GM23338 (cell line): ENCODE results near the gene TNS1. TPM values are rescaled to one million over a fixed set of nuclear protein-coding genes. Genes with fewer than 3 reads are reported as not detected.

ENCODE experiments used
- ATAC-seq: fragments of 200-7000 bp; cut with Tn5 transposase; 3 replicates; pipeline ENCODE4 v1.9.1; 2020
- DNase-seq: peaks from one replicate; pipeline ENCODE4 v3.0.0-alpha.2; 2015; ENCODE audit warnings: low spot score
- H2AFZ ChIP-seq: fragments of 200-600 bp; sonication (generic); 2 replicates; pipeline ENCODE4 v1.8.0; 2016; ENCODE audit warnings: antibody characterized with exemption, mild to moderate bottlenecking, moderate library complexity
- H3F3A ChIP-seq: fragments of 200-600 bp; sonication (generic); replicated peaks from 2 replicates; pipeline ENCODE4 v1.8.0; 2017; ENCODE audit warnings: antibody characterized with exemption, mixed run types, low read depth
- H3K27ac ChIP-seq: fragments of 200-600 bp; sonication (generic); 2 replicates; pipeline ENCODE4 v1.6.1; 2016; ENCODE audit warnings: low read depth
- H3K27me3 ChIP-seq: fragments of 200-600 bp; sonication (generic); 2 replicates; pipeline ENCODE4 v1.8.0; 2016; ENCODE audit warnings: mild to moderate bottlenecking, mixed run types, moderate library complexity; ENCODE audit not compliant: insufficient read depth
- H3K36me3 ChIP-seq: fragments of 200-600 bp; sonication (generic); 2 replicates; pipeline ENCODE4 v1.8.0; 2016; ENCODE audit warnings: mild to moderate bottlenecking; ENCODE audit not compliant: insufficient read depth
- H3K4me1 ChIP-seq: fragments of 200-600 bp; sonication (generic); 2 replicates; pipeline ENCODE4 v1.8.0; 2016; ENCODE audit warnings: mild to moderate bottlenecking, moderate library complexity; ENCODE audit not compliant: insufficient read depth
- H3K4me2 ChIP-seq: fragments of 200-600 bp; sonication (generic); 2 replicates; pipeline ENCODE4 v1.7.1; 2017; ENCODE audit warnings: mixed run types
- H3K4me3 ChIP-seq: fragments of 200-600 bp; sonication (generic); 2 replicates; pipeline ENCODE4 v1.6.1; 2016; ENCODE audit warnings: mixed run types
- H3K79me2 ChIP-seq: fragments of 200-600 bp; sonication (generic); replicated peaks from 2 replicates; pipeline ENCODE4 v1.8.0; 2017; ENCODE audit warnings: mild to moderate bottlenecking; ENCODE audit not compliant: insufficient read depth
- H3K9me2 ChIP-seq: fragments of 200-600 bp; sonication (generic); 2 replicates; pipeline ENCODE4 v1.8.0; 2017; ENCODE audit not compliant: insufficient read depth
- H4K20me1 ChIP-seq: fragments of 200-600 bp; sonication (generic); replicated peaks from 2 replicates; pipeline ENCODE4 v1.8.0; 2017; ENCODE audit warnings: mild to moderate bottlenecking; ENCODE audit not compliant: insufficient read depth
- H3K27ac Mint-ChIP-seq: 2 replicates; pipeline ENCODE4 v1.8.0; 2020; ENCODE audit warnings: inconsistent platforms, mild to moderate bottlenecking, moderate library complexity, mixed read lengths
- H3K27me3 Mint-ChIP-seq: 3 replicates; pipeline ENCODE4 v1.8.0; 2022; ENCODE audit warnings: low read depth, mild to moderate bottlenecking, moderate library complexity, mixed read lengths, inconsistent platforms; ENCODE audit not compliant: insufficient read depth, poor library complexity
- H3K36me3 Mint-ChIP-seq: 3 replicates; pipeline ENCODE4 v1.8.0; 2021; ENCODE audit warnings: low read depth, mild to moderate bottlenecking, inconsistent platforms, moderate library complexity, mixed read lengths
- H3K4me1 Mint-ChIP-seq: 3 replicates; pipeline ENCODE4 v1.8.0; 2020; ENCODE audit warnings: mild to moderate bottlenecking, inconsistent platforms, mixed read lengths
- H3K4me3 Mint-ChIP-seq: 3 replicates; pipeline ENCODE4 v1.8.0; 2021; ENCODE audit warnings: moderate library complexity, mild to moderate bottlenecking, inconsistent platforms, mixed read lengths
- H3K9me3 Mint-ChIP-seq: 3 replicates; pipeline ENCODE4 v1.8.0; 2020; ENCODE audit warnings: moderate library complexity, mild to moderate bottlenecking, inconsistent platforms, mixed read lengths
- EZH2phosphoT487 ChIP-seq: fragments of 200-600 bp; sonication (generic); IDR thresholded peaks from one replicate; pipeline ENCODE4 v1.8.1; 2018; ENCODE audit warnings: antibody characterized with exemption; ENCODE audit not compliant: unreplicated experiment
- JUNB ChIP-seq: IDR thresholded peaks from one replicate; pipeline ENCODE4 v1.6.1; 2016; ENCODE audit warnings: antibody characterized with exemption; ENCODE audit not compliant: unreplicated experiment
- POLR2AphosphoS5 ChIP-seq: IDR thresholded peaks from 2 replicates; pipeline ENCODE4 v1.6.1; 2016; ENCODE audit warnings: antibody characterized with exemption, low read depth
- ZNF114 ChIP-seq: fragments of 250-450 bp; sonication (Bioruptor Pico); IDR thresholded peaks from 2 replicates; pipeline ENCODE4 v1.5.0; 2020; ENCODE audit warnings: mild to moderate bottlenecking, moderate library complexity
- polyA plus RNA-seq: library from polyadenylated mRNA; unstranded; fragments of >200 nt; fragmentation: Nextera tagmentation; extraction: Ambion mirVana; gene quantifications from 2 replicates; pipeline ENCODE4 v1.2.1, GENCODE V29; 2016
- total RNA-seq: library from RNA; depleted of rRNA; stranded (reverse); fragments of >200 nt; shearing (Covaris generic); gene quantifications from 2 replicates; pipeline ENCODE4 v1.2.3, GENCODE V29; 2014
- TF ChIP-seq, protein P1 (sequence below): IDR thresholded peaks from 2 replicates; pipeline ENCODE4 v1.6.1; 2016; ENCODE audit warnings: antibody characterized with exemption
- TF ChIP-seq, protein P2 (sequence below): fragments of 250-450 bp; sonication (Bioruptor Pico); IDR thresholded peaks from 2 replicates; pipeline ENCODE4 v1.5.0; 2020; ENCODE audit warnings: mild to moderate bottlenecking, moderate library complexity
- TF ChIP-seq, protein P3 (sequence below): IDR thresholded peaks from one replicate; pipeline ENCODE4 v1.6.1; 2018; ENCODE audit warnings: antibody characterized with exemption; ENCODE audit not compliant: unreplicated experiment
- TF ChIP-seq, protein P4 (sequence below), 2 experiments: fragments of 200-600 bp in 1 of 2; sonication (generic) in 1 of 2; conservative IDR thresholded peaks; 2 replicates each; pipeline versions ENCODE4 v1.5.1 to v1.6.1; 2016 to 2017; ENCODE audit warnings: antibody characterized with exemption in 2 of 2, low read depth in 2 of 2, mild to moderate bottlenecking in 2 of 2, moderate library complexity in 1 of 2

The TNS1 gene
- total and polyA plus RNA-seq, 2 experiments from 2014 or later: 2.0 to 7.4 TPM

DNA sequence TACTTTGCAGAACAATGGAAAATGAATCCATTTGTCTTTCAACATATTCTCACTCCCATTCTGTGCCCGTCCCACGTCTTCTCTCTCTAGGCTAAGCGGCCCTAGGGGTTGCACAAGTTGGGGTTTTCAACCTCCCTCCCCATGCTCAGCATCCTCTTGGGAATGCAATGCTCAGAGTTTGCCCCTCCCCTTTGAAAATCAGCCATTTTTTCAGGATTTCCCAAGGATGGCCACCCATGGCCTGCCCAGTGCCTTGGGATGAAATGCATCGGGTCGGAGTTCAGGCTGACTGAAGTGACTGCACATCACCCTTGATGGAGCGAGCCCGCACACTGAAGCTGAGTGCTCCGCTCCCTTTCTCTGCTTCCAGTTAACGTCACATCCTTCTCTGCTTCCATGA, 87.9 kb downstream of the TNS1 start:
- Histone ChIP-seq H4K20me1 (no peaks in the 10 kb centered on the region), H3K4me2 (no peak overlapping the region), H3K4me3 (no peak overlapping the region), H3K79me2 (no peaks in the 10 kb centered on the region), H3K9me2 (no peaks in the 10 kb centered on the region), H3F3A (no peaks in the 10 kb centered on the region), H3K27ac (no peak overlapping the region), H2AFZ (no peak overlapping the region), H3K4me1 (peaks cover 37% of the 10 kb centered on the region), H3K27me3 (no peaks in the 10 kb centered on the region), H3K36me3 (no peaks in the 10 kb centered on the region)
- TF ChIP-seq, protein P1, sequence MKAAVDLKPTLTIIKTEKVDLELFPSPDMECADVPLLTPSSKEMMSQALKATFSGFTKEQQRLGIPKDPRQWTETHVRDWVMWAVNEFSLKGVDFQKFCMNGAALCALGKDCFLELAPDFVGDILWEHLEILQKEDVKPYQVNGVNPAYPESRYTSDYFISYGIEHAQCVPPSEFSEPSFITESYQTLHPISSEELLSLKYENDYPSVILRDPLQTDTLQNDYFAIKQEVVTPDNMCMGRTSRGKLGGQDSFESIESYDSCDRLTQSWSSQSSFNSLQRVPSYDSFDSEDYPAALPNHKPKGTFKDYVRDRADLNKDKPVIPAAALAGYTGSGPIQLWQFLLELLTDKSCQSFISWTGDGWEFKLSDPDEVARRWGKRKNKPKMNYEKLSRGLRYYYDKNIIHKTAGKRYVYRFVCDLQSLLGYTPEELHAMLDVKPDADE: no peak
- no peak for TF ChIP-seq EZH2phosphoT487
- Mint-ChIP-seq H3K9me3 (no peaks in the 10 kb centered on the region), H3K4me1 (peaks cover 74% of the 10 kb centered on the region), H3K27ac (no peak overlapping the region), H3K4me3 (no peak overlapping the region), H3K27me3 (peaks cover 27% of the 10 kb centered on the region), H3K36me3 (no peaks in the 10 kb centered on the region; the same call in 2 of the 3 replicates)
- DNase-seq (no peak), ATAC-seq (no peak)

DNA sequence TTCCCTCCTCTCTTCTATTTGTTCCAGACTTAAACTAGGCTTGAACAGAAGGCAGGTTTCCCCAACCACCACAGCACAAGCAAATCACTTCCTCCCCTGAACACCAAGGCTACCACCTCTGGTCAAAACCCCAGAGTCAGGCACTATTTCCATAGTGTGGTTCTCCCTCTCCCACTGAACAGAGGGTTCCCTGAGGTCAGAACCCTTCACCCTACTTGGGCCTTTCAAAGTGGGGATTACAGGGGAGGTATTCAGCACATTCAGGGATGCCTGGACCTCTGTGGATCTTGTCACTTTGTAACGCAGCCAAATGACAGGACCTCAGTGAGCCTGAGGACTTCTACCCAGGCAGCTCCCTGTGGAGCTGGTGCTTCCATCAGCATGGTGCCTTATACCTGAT, 88.7 kb downstream of the TNS1 start:
- Histone ChIP-seq H3K9me2 (no peaks in the 10 kb centered on the region), H3K27me3 (no peaks in the 10 kb centered on the region), H3K79me2 (no peaks in the 10 kb centered on the region), H3K4me3 (no peak overlapping the region), H4K20me1 (no peaks in the 10 kb centered on the region), H3K27ac (no peak overlapping the region), H3K36me3 (no peaks in the 10 kb centered on the region), H3K4me1 (peaks cover 29% of the 10 kb centered on the region), H2AFZ (no peak overlapping the region), H3K4me2 (no peak overlapping the region), H3F3A (no peaks in the 10 kb centered on the region)
- H3K9me3 Mint-ChIP-seq: no peaks in the 10 kb centered on the region
- H3K4me3 Mint-ChIP-seq: no peak overlapping the region
- ATAC-seq: no peak
- no peak for DNase-seq
- peaks cover 26% of the 10 kb centered on the region for H3K27me3 Mint-ChIP-seq
- H3K27ac Mint-ChIP-seq: no peak overlapping the region
- H3K4me1 Mint-ChIP-seq: peaks cover 72% of the 10 kb centered on the region
- H3K36me3 Mint-ChIP-seq: no peaks in the 10 kb centered on the region; the same call in 2 of the 3 replicates
- TF ChIP-seq, protein P2, sequence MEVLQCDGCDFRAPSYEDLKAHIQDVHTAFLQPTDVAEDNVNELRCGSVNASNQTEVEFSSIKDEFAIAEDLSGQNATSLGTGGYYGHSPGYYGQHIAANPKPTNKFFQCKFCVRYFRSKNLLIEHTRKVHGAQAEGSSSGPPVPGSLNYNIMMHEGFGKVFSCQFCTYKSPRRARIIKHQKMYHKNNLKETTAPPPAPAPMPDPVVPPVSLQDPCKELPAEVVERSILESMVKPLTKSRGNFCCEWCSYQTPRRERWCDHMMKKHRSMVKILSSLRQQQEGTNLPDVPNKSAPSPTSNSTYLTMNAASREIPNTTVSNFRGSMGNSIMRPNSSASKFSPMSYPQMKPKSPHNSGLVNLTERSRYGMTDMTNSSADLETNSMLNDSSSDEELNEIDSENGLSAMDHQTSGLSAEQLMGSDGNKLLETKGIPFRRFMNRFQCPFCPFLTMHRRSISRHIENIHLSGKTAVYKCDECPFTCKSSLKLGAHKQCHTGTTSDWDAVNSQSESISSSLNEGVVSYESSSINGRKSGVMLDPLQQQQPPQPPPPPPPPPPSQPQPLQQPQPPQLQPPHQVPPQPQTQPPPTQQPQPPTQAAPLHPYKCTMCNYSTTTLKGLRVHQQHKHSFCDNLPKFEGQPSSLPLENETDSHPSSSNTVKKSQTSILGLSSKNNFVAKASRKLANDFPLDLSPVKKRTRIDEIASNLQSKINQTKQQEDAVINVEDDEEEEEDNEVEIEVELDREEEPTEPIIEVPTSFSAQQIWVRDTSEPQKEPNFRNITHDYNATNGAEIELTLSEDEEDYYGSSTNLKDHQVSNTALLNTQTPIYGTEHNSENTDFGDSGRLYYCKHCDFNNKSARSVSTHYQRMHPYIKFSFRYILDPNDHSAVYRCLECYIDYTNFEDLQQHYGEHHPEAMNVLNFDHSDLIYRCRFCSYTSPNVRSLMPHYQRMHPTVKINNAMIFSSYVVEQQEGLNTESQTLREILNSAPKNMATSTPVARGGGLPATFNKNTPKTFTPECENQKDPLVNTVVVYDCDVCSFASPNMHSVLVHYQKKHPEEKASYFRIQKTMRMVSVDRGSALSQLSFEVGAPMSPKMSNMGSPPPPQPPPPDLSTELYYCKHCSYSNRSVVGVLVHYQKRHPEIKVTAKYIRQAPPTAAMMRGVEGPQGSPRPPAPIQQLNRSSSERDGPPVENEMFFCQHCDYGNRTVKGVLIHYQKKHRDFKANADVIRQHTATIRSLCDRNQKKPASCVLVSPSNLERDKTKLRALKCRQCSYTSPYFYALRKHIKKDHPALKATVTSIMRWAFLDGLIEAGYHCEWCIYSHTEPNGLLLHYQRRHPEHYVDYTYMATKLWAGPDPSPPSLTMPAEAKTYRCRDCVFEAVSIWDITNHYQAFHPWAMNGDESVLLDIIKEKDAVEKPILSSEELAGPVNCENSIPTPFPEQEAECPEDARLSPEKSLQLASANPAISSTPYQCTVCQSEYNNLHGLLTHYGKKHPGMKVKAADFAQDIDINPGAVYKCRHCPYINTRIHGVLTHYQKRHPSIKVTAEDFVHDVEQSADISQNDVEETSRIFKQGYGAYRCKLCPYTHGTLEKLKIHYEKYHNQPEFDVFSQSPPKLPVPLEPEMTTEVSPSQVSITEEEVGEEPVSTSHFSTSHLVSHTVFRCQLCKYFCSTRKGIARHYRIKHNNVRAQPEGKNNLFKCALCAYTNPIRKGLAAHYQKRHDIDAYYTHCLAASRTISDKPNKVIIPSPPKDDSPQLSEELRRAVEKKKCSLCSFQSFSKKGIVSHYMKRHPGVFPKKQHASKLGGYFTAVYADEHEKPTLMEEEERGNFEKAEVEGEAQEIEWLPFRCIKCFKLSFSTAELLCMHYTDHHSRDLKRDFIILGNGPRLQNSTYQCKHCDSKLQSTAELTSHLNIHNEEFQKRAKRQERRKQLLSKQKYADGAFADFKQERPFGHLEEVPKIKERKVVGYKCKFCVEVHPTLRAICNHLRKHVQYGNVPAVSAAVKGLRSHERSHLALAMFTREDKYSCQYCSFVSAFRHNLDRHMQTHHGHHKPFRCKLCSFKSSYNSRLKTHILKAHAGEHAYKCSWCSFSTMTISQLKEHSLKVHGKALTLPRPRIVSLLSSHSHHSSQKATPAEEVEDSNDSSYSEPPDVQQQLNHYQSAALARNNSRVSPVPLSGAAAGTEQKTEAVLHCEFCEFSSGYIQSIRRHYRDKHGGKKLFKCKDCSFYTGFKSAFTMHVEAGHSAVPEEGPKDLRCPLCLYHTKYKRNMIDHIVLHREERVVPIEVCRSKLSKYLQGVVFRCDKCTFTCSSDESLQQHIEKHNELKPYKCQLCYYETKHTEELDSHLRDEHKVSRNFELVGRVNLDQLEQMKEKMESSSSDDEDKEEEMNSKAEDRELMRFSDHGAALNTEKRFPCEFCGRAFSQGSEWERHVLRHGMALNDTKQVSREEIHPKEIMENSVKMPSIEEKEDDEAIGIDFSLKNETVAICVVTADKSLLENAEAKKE (CRISPR knock-in tag): no peak
- TF ChIP-seq, protein P3, sequence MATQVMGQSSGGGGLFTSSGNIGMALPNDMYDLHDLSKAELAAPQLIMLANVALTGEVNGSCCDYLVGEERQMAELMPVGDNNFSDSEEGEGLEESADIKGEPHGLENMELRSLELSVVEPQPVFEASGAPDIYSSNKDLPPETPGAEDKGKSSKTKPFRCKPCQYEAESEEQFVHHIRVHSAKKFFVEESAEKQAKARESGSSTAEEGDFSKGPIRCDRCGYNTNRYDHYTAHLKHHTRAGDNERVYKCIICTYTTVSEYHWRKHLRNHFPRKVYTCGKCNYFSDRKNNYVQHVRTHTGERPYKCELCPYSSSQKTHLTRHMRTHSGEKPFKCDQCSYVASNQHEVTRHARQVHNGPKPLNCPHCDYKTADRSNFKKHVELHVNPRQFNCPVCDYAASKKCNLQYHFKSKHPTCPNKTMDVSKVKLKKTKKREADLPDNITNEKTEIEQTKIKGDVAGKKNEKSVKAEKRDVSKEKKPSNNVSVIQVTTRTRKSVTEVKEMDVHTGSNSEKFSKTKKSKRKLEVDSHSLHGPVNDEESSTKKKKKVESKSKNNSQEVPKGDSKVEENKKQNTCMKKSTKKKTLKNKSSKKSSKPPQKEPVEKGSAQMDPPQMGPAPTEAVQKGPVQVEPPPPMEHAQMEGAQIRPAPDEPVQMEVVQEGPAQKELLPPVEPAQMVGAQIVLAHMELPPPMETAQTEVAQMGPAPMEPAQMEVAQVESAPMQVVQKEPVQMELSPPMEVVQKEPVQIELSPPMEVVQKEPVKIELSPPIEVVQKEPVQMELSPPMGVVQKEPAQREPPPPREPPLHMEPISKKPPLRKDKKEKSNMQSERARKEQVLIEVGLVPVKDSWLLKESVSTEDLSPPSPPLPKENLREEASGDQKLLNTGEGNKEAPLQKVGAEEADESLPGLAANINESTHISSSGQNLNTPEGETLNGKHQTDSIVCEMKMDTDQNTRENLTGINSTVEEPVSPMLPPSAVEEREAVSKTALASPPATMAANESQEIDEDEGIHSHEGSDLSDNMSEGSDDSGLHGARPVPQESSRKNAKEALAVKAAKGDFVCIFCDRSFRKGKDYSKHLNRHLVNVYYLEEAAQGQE: no peak
- no peak for TF ChIP-seq JUNB
- TF ChIP-seq, protein P4, sequence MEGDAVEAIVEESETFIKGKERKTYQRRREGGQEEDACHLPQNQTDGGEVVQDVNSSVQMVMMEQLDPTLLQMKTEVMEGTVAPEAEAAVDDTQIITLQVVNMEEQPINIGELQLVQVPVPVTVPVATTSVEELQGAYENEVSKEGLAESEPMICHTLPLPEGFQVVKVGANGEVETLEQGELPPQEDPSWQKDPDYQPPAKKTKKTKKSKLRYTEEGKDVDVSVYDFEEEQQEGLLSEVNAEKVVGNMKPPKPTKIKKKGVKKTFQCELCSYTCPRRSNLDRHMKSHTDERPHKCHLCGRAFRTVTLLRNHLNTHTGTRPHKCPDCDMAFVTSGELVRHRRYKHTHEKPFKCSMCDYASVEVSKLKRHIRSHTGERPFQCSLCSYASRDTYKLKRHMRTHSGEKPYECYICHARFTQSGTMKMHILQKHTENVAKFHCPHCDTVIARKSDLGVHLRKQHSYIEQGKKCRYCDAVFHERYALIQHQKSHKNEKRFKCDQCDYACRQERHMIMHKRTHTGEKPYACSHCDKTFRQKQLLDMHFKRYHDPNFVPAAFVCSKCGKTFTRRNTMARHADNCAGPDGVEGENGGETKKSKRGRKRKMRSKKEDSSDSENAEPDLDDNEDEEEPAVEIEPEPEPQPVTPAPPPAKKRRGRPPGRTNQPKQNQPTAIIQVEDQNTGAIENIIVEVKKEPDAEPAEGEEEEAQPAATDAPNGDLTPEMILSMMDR (conservative IDR thresholded peaks at IDR 0.05; ENCODE audit: low read depth in 2 of 2): no peak
- TF ChIP-seq ZNF114 (CRISPR knock-in tag): no peak
- TF ChIP-seq, protein P1: no peak
- no peak for TF ChIP-seq POLR2AphosphoS5
